Neural cell (in vitro differentiated cells): ENCODE results near the gene SLBP. TPM values are rescaled to one million over a fixed set of nuclear protein-coding genes. Genes with fewer than 3 reads are reported as not detected.

ENCODE experiments used
- H2AFZ ChIP-seq: fragments of 200-600, 300-800 bp; sonication (generic), shearing (Covaris generic); 2 replicates; pipeline ENCODE4 v1.6.0; 2014; ENCODE audit warnings: low read depth, mild to moderate bottlenecking, antibody characterized with exemption, low read length, moderate library complexity
- H3F3A ChIP-seq: fragments of 200-600 bp; shearing (Covaris generic); 2 replicates; pipeline ENCODE4 v1.6.1; 2016; ENCODE audit warnings: mild to moderate bottlenecking, moderate library complexity, mixed read lengths, antibody characterized with exemption, low read length; ENCODE audit not compliant: insufficient read depth, poor library complexity, severe bottlenecking
- H3K27ac ChIP-seq: fragments of 200-600, 300-800 bp; sonication (generic), shearing (Covaris generic); 2 replicates; pipeline ENCODE4 v1.5.1; 2014; ENCODE audit warnings: mild to moderate bottlenecking, low read length, moderate library complexity
- H3K27me3 ChIP-seq: fragments of 300-800, 200-600 bp; sonication (generic), shearing (Covaris generic); 2 replicates; pipeline ENCODE4 v1.6.0; 2014; ENCODE audit warnings: mild to moderate bottlenecking, low read depth, low read length, moderate library complexity; ENCODE audit not compliant: insufficient read depth
- H3K36me3 ChIP-seq: fragments of 300-800, 200-600 bp; sonication (generic), shearing (Covaris generic); 2 replicates; pipeline ENCODE4 v1.5.1; 2014; ENCODE audit warnings: mild to moderate bottlenecking, antibody characterized with exemption, low read length, moderate library complexity; ENCODE audit not compliant: insufficient read depth
- H3K4me2 ChIP-seq: fragments of 300-800, 200-600 bp; sonication (generic), shearing (Covaris generic); 2 replicates; pipeline ENCODE4 v1.6.0; 2014; ENCODE audit warnings: mild to moderate bottlenecking, low read length
- H3K4me3 ChIP-seq: fragments of 300-800, 200-600 bp; sonication (generic), shearing (Covaris generic); 2 replicates; pipeline ENCODE4 v1.5.1; 2014; ENCODE audit warnings: mild to moderate bottlenecking, low read length, moderate library complexity
- H3K79me2 ChIP-seq: fragments of 200-600 bp; shearing (Covaris generic); replicated peaks from 2 replicates; pipeline ENCODE4 v1.6.0; 2014; ENCODE audit warnings: mild to moderate bottlenecking, low read length, moderate library complexity; ENCODE audit not compliant: insufficient read depth
- H3K9ac ChIP-seq: fragments of 300-800, 200-600 bp; sonication (generic), shearing (Covaris generic); 2 replicates; pipeline ENCODE4 v1.6.1; 2016; ENCODE audit warnings: mild to moderate bottlenecking, low read length, mixed read lengths
- H3K9me2 ChIP-seq: fragments of 200-600 bp; shearing (Covaris generic); 2 replicates; pipeline ENCODE4 v1.6.1; 2016; ENCODE audit warnings: mild to moderate bottlenecking, low read length, mixed read lengths; ENCODE audit not compliant: insufficient read depth
- H3K9me3 ChIP-seq: fragments of 200-600, 300-800 bp; sonication (generic), shearing (Covaris generic); 2 replicates; pipeline ENCODE4 v1.6.1; 2016; ENCODE audit warnings: mild to moderate bottlenecking, mixed run types, low read length, moderate library complexity, mixed read lengths
- H4K20me1 ChIP-seq: fragments of 200-600 bp; shearing (Covaris generic); 2 replicates; pipeline ENCODE4 v1.6.1; 2016; ENCODE audit warnings: mild to moderate bottlenecking, mixed run types; ENCODE audit not compliant: insufficient read depth
- EP300 ChIP-seq: fragments of 450-650 bp; conservative IDR thresholded peaks from 2 replicates; pipeline ENCODE4 v1.6.1; 2014; ENCODE audit warnings: antibody characterized with exemption, mild to moderate bottlenecking, moderate library complexity; ENCODE audit not compliant: poor library complexity, severe bottlenecking
- EZH2 ChIP-seq: fragments of 200-600, 300-800 bp; shearing (Covaris generic), sonication (generic); IDR thresholded peaks from 2 replicates; pipeline ENCODE4 v1.6.1; 2014; ENCODE audit warnings: antibody characterized with exemption, low read length, borderline replicate concordance, mild to moderate bottlenecking; ENCODE audit not compliant: insufficient read depth, poor library complexity, severe bottlenecking
- MXI1 ChIP-seq: fragments of 450-650 bp; conservative IDR thresholded peaks from 2 replicates; pipeline ENCODE4 v1.6.1; 2014; ENCODE audit warnings: antibody characterized with exemption, mild to moderate bottlenecking; ENCODE audit not compliant: poor library complexity, severe bottlenecking
- POLR2AphosphoS5 ChIP-seq: IDR thresholded peaks from 2 replicates; pipeline ENCODE4 v1.6.1; 2012
- RAD21 ChIP-seq: fragments of 450-650 bp; conservative IDR thresholded peaks from 2 replicates; pipeline ENCODE4 v1.6.1; 2014; ENCODE audit warnings: antibody characterized with exemption, mild to moderate bottlenecking, moderate library complexity
- TAF1 ChIP-seq: IDR thresholded peaks from 2 replicates; pipeline ENCODE4 v1.6.1; 2012; ENCODE audit warnings: low read depth
- polyA plus RNA-seq: library from polyadenylated mRNA; depleted of rRNA; stranded (reverse); fragments of >200 nt; gene quantifications from 2 replicates; pipeline ENCODE4 v1.2.3, GENCODE V29; 2014
- TF ChIP-seq, protein P1 (sequence below): fragments of 450-650 bp; IDR thresholded peaks from 2 replicates; pipeline ENCODE4 v1.5.1; 2014; ENCODE audit warnings: antibody characterized with exemption, mild to moderate bottlenecking, moderate library complexity; ENCODE audit not compliant: poor library complexity, severe bottlenecking
- TF ChIP-seq, protein P2 (sequence below): IDR thresholded peaks from 2 replicates; pipeline ENCODE4 v1.6.1; 2012; ENCODE audit warnings: borderline replicate concordance

Gene SLBP
- polyA plus RNA-seq, 1 donor from 2014 or later = 111 TPM

DNA sequence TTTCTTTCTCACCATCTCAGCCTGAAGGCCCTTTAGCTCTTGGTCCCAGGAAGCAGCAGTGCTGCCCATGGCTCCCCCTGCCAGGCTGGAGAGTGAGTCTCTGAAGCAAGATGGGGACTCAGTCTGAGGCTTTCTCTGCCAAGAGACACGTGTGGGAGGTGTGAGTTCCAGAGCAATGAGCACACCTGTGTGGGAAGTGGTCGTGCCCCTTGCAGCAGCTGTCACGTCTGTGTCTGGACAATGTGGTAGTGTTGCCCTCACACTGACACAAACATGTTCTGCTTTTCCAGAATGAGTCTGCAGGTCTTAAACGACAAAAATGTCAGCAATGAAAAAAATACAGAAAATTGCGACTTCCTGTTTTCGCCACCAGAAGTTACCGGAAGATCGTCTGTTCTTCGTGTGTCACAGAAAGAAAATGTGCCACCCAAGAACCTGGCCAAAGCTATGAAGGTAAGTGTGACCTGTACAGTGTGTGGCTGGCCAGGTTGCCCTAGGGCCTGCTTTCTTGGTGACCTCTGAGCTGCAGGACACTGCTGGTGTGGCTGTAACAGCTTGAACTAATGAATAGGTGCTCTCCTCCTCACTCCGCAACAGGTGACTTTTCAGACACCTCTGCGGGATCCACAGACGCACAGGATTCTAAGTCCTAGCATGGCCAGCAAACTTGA is 11.1 kb upstream of the SLBP start:
- Histone ChIP-seq H3K4me2 (no peak overlapping the region), H3K36me3 (no peaks in the 10 kb centered on the region), H3K27me3 (no peaks in the 10 kb centered on the region), H3K27ac (no peak overlapping the region), H3K79me2 (peaks cover 20% of the 10 kb centered on the region), H3K9me2 (no peaks in the 10 kb centered on the region), H4K20me1 (no peaks in the 10 kb centered on the region), H3K4me3 (no peak overlapping the region), H2AFZ (no peak overlapping the region), H3K9me3 (no peaks in the 10 kb centered on the region), H3F3A (no peaks in the 10 kb centered on the region), H3K9ac (no peak overlapping the region)
- no peak for TF ChIP-seq POLR2AphosphoS5
- no peak for TF ChIP-seq EZH2
- TF ChIP-seq EP300 = no peak
- TF ChIP-seq, protein P1, sequence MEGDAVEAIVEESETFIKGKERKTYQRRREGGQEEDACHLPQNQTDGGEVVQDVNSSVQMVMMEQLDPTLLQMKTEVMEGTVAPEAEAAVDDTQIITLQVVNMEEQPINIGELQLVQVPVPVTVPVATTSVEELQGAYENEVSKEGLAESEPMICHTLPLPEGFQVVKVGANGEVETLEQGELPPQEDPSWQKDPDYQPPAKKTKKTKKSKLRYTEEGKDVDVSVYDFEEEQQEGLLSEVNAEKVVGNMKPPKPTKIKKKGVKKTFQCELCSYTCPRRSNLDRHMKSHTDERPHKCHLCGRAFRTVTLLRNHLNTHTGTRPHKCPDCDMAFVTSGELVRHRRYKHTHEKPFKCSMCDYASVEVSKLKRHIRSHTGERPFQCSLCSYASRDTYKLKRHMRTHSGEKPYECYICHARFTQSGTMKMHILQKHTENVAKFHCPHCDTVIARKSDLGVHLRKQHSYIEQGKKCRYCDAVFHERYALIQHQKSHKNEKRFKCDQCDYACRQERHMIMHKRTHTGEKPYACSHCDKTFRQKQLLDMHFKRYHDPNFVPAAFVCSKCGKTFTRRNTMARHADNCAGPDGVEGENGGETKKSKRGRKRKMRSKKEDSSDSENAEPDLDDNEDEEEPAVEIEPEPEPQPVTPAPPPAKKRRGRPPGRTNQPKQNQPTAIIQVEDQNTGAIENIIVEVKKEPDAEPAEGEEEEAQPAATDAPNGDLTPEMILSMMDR = no peak
- TF ChIP-seq MXI1 = no peak
- TF ChIP-seq RAD21 = no peak
- TF ChIP-seq, protein P2, sequence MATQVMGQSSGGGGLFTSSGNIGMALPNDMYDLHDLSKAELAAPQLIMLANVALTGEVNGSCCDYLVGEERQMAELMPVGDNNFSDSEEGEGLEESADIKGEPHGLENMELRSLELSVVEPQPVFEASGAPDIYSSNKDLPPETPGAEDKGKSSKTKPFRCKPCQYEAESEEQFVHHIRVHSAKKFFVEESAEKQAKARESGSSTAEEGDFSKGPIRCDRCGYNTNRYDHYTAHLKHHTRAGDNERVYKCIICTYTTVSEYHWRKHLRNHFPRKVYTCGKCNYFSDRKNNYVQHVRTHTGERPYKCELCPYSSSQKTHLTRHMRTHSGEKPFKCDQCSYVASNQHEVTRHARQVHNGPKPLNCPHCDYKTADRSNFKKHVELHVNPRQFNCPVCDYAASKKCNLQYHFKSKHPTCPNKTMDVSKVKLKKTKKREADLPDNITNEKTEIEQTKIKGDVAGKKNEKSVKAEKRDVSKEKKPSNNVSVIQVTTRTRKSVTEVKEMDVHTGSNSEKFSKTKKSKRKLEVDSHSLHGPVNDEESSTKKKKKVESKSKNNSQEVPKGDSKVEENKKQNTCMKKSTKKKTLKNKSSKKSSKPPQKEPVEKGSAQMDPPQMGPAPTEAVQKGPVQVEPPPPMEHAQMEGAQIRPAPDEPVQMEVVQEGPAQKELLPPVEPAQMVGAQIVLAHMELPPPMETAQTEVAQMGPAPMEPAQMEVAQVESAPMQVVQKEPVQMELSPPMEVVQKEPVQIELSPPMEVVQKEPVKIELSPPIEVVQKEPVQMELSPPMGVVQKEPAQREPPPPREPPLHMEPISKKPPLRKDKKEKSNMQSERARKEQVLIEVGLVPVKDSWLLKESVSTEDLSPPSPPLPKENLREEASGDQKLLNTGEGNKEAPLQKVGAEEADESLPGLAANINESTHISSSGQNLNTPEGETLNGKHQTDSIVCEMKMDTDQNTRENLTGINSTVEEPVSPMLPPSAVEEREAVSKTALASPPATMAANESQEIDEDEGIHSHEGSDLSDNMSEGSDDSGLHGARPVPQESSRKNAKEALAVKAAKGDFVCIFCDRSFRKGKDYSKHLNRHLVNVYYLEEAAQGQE = no peak
- TF ChIP-seq TAF1 = no peak

DNA sequence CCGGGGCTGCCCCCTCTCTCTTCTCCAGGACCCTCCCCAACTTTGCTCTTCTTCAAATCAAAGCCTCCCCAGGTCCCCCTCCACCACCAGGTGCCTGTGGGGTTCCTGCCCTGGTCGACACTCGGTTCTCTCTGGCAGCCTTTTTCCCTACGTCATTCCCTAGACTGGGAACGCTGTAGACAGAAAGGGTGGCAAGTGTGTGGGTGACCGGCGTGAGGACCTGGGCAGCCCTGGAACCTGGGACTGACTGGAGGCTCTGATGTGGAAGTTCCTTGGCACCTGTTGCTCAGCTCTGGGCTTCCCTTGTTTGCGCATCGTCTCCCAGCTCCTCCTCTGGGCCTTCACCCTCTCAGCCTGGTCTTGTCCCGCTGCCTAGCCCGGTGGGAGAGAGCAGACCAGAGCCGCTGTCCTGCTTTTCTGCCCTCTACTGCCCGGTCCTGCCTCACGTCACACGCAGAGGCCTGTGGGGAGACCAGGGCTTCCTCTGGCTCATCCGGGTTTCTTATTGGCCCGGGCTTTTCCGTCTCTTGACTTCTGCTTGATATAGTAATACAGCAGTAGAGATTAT is 10.5 kb upstream of the SLBP start:
- Histone ChIP-seq H3K9me3 (no peaks in the 10 kb centered on the region), H3K27me3 (no peaks in the 10 kb centered on the region), H3K4me3 (no peak overlapping the region), H3K36me3 (no peaks in the 10 kb centered on the region), H3K79me2 (peaks cover 20% of the 10 kb centered on the region), H2AFZ (no peak overlapping the region), H3K9ac (no peak overlapping the region), H3F3A (no peaks in the 10 kb centered on the region), H4K20me1 (no peaks in the 10 kb centered on the region), H3K9me2 (no peaks in the 10 kb centered on the region), H3K27ac (no peak overlapping the region), H3K4me2 (no peak overlapping the region)
- TF ChIP-seq TAF1 (no peak), EZH2 (no peak), EP300 (no peak)
